Type B pancreatic cell (in vitro differentiated cells): ENCODE results near the gene MRPL32. TPM values are rescaled to one million over a fixed set of nuclear protein-coding genes. Genes with fewer than 3 reads are reported as not detected.
"Not testable (repeated sequence)": the region's sequence is repeated elsewhere in the genome, so short reads cannot be mapped to it uniquely, and the experiment has no call there.

ENCODE experiments used
- DNase-seq: peaks from one replicate; pipeline ENCODE4 v3.0.0; 2021; ENCODE audit warnings: mixed read lengths; ENCODE audit not compliant: unreplicated experiment; ENCODE audit errors: extremely low spot score
- H3K27ac Mint-ChIP-seq: 2 replicates; pipeline ENCODE4 v1.8.0; 2021; ENCODE audit warnings: mild to moderate bottlenecking, mixed read lengths
- H3K27me3 Mint-ChIP-seq: 2 replicates; pipeline ENCODE4 v1.8.0; 2021; ENCODE audit warnings: mixed read lengths
- H3K36me3 Mint-ChIP-seq: 2 replicates; pipeline ENCODE4 v1.8.0; 2021; ENCODE audit warnings: mixed read lengths
- H3K4me1 Mint-ChIP-seq: one replicate; pipeline ENCODE4 v1.8.0; 2021; ENCODE audit warnings: mixed read lengths; ENCODE audit not compliant: unreplicated experiment
- H3K4me3 Mint-ChIP-seq: 2 replicates; pipeline ENCODE4 v1.8.0; 2021; ENCODE audit warnings: mild to moderate bottlenecking, mixed read lengths
- H3K9me3 Mint-ChIP-seq: 2 replicates; pipeline ENCODE4 v1.8.0; 2021; ENCODE audit warnings: mixed read lengths
- long read RNA-seq: library from polyadenylated mRNA; unstranded; transcript quantifications from one replicate; pipeline ENCODE4 v2.0.0, GENCODE V29; 2020
- total RNA-seq: library from RNA; stranded (reverse); gene quantifications from 2 replicates; pipeline ENCODE4 v1.2.1, GENCODE V29; 2021; ENCODE audit warnings: low replicate concordance
- TF ChIP-seq, protein P1 (sequence below): fragments of 200-600 bp; sonication (generic); conservative IDR thresholded peaks from 2 replicates; pipeline ENCODE4 v1.5.0; 2021; ENCODE audit warnings: antibody characterized with exemption, mild to moderate bottlenecking

MRPL32 gene
- total RNA-seq: 57.6 and 62.8 TPM in 2 replicates
- long read RNA-seq, transcript MRPL32-201 (3 exons, 1,035 nt): major isoform, 45 of 56 reads
- long read RNA-seq, partial matches to known transcripts: 3 of 56 reads
- long read RNA-seq, other reads (novel, unspliced or antisense): 8 of 56 reads

GRCh38 chr7:42931834-42932651 is at the start of gene MRPL32, which contains the start of gene PSMA2:
Gene MRPL32 (plus strand): TSS chr7:42932376. CDS start chr7:42932387, 11 bp downstream.
Gene PSMA2 (minus strand): TSS chr7:42932174. CDS start chr7:42932158, 16 bp downstream.
- H3K27ac Mint-ChIP-seq: peak within 1 kb of the TSS; percentile 95
- H3K27me3 Mint-ChIP-seq: no peaks in the 10 kb centered on the region
- TF ChIP-seq, protein P1, sequence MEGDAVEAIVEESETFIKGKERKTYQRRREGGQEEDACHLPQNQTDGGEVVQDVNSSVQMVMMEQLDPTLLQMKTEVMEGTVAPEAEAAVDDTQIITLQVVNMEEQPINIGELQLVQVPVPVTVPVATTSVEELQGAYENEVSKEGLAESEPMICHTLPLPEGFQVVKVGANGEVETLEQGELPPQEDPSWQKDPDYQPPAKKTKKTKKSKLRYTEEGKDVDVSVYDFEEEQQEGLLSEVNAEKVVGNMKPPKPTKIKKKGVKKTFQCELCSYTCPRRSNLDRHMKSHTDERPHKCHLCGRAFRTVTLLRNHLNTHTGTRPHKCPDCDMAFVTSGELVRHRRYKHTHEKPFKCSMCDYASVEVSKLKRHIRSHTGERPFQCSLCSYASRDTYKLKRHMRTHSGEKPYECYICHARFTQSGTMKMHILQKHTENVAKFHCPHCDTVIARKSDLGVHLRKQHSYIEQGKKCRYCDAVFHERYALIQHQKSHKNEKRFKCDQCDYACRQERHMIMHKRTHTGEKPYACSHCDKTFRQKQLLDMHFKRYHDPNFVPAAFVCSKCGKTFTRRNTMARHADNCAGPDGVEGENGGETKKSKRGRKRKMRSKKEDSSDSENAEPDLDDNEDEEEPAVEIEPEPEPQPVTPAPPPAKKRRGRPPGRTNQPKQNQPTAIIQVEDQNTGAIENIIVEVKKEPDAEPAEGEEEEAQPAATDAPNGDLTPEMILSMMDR: no peak
- H3K4me1 Mint-ChIP-seq: peaks cover 13% of the 10 kb centered on the region
- peak within 1 kb of the TSS; percentile 99 for H3K4me3 Mint-ChIP-seq
- H3K36me3 Mint-ChIP-seq: peaks cover 4% of the 10 kb centered on the region
- no peaks in the 10 kb centered on the region for H3K9me3 Mint-ChIP-seq
- DNase-seq: peak; percentile 92

DNA sequence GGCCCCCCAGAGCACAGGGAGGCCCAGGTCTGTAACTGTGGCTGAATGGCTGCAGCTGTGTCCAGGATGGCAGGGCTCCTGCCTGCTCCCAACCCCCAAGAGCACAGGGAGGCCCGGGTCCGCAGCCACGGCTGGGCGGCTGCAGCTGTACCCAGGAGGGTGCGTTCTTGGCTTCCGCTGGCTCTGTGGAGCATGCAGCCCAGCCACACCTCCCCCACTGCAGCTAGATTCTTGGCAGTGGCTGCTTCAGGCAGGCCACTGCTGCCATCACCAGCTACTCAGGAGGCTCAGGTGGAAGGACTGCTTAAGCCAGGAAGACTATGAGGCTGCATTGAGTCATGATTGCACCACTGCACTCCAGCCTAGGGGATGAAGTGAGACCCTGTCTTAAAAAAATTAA is 48.2 kb upstream of the MRPL32 start:
- no peaks in the 10 kb centered on the region for H3K36me3 Mint-ChIP-seq
- H3K4me1 Mint-ChIP-seq: peaks cover 15% of the 10 kb centered on the region
- no peak overlapping the region for H3K4me3 Mint-ChIP-seq
- TF ChIP-seq, protein P1: no peak
- DNase-seq: no peak
- no peak overlapping the region for H3K27ac Mint-ChIP-seq
- no peaks in the 10 kb centered on the region for H3K9me3 Mint-ChIP-seq
- H3K27me3 Mint-ChIP-seq: no peaks in the 10 kb centered on the region

DNA sequence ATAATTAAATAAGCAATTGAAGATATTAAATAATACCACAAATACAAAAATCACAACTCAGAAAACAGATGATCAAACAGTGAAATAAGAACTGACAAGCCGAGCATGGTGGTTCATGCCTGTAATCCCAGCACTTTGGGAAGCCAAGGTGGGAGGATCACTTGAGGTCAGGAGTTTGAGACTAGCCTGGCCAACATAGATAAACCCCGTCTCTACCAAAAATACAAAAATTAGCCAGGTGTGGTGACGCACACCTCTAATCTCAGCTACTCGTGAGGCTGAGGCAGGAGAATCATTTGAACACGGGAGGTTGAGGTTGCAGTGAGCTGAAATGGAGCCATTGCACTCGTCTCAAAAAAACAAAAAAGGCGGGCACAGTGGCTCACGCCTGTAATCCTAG is 47.0 kb upstream of the MRPL32 start:
- H3K27me3 Mint-ChIP-seq, DNase-seq, H3K9me3 Mint-ChIP-seq, H3K4me3 Mint-ChIP-seq, H3K27ac Mint-ChIP-seq, H3K36me3 Mint-ChIP-seq: not testable (repeated sequence)
- H3K4me1 Mint-ChIP-seq: peaks cover 20% of the 10 kb centered on the region

DNA sequence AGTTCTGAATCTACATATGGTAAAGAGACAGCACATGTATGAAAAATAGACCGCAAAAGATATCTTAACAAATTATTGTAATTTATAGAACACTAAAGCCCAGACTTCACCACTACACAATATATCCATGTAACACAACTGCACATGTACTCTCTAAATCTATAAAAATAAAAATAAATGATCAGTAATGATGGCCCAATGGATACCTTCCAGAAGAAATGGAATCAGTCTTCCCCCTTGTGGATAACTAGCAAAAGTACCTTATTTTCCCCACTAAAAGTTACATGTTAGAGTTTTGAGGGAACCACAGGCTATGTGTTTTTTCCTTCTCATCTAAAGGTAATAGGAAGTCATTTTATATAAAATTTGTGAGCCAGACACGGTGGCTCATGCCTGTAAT is 46.0 kb upstream of the MRPL32 start:
- H3K9me3 Mint-ChIP-seq: no peaks in the 10 kb centered on the region
- peaks cover 20% of the 10 kb centered on the region for H3K4me1 Mint-ChIP-seq
- H3K27ac Mint-ChIP-seq: no peak overlapping the region
- TF ChIP-seq, protein P1: peak; percentile 71
- no peaks in the 10 kb centered on the region for H3K36me3 Mint-ChIP-seq
- H3K4me3 Mint-ChIP-seq: peak overlapping the region; percentile 53
- no peaks in the 10 kb centered on the region for H3K27me3 Mint-ChIP-seq
- no peak for DNase-seq

DNA sequence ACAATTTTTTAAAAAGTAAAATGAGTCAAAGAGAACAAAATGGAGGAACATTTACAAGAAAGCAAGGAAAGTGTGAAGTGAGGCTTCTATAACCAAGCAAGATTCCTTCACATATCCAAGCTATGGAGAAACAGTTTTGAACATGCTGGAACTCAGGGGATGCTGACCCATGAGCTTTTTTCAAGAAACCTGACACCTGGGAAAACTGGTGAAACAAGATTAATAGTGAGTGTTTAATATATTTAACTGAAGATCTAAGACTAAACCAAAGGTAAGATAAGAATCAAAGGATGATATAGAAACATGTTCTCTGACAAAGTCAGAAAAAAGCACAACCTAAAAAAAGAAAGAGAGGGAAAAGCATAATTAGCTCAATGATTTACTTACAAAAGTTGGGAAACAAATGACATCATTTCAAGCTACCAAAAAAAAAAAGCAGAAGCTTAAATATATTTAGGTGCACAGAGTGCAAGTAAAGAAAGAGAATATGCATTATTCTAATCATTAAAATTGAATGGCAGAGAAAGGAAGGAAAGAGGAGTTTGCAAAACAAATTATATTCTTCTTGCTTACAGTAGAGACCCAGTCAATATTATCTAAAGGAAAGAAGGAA is 45.2 kb upstream of the MRPL32 start:
- H3K4me3 Mint-ChIP-seq: peak overlapping the region; percentile 91
- no peaks in the 10 kb centered on the region for H3K36me3 Mint-ChIP-seq
- TF ChIP-seq, protein P1: no peak
- no peaks in the 10 kb centered on the region for H3K9me3 Mint-ChIP-seq
- peaks cover 20% of the 10 kb centered on the region for H3K4me1 Mint-ChIP-seq
- H3K27me3 Mint-ChIP-seq: no peaks in the 10 kb centered on the region
- no peak for DNase-seq
- H3K27ac Mint-ChIP-seq: peak overlapping the region; percentile 92
